Large intestine (tissue), 3 donors: ENCODE measurements around the gene ZBTB46. TPM values are rescaled to one million over a fixed set of nuclear protein-coding genes. Genes with fewer than 3 reads are reported as not detected.
"Not testable (repeated sequence)": the region's sequence is repeated elsewhere in the genome, so short reads cannot be mapped to it uniquely, and the experiment has no call there.

ENCODE experiments used
- DNase-seq, 2 donors: peaks; one replicate each; pipeline versions ENCODE4 v3.0.0 to v3.0.0-alpha.2; 2013
- H3K27ac ChIP-seq: one replicate; pipeline ENCODE4 v1.5.1; 2013; ENCODE audit warnings: low read length
- H3K27me3 ChIP-seq: 2 replicates; pipeline ENCODE4 v1.6.1; 2013; ENCODE audit warnings: low read length; ENCODE audit not compliant: control insufficient read depth, insufficient read depth
- H3K36me3 ChIP-seq: 2 replicates; pipeline ENCODE4 v1.6.1; 2013; ENCODE audit warnings: low read length; ENCODE audit not compliant: control insufficient read depth, insufficient read depth
- H3K4me1 ChIP-seq: one replicate; pipeline ENCODE4 v1.6.1; 2013; ENCODE audit warnings: low read length; ENCODE audit not compliant: control insufficient read depth, insufficient read depth
- H3K4me3 ChIP-seq: one replicate; pipeline ENCODE4 v1.5.1; 2013; ENCODE audit warnings: low read length
- H3K9me3 ChIP-seq: one replicate; pipeline ENCODE4 v1.6.1; 2013; ENCODE audit warnings: mild to moderate bottlenecking, low read depth, low read length, moderate library complexity; ENCODE audit not compliant: control insufficient read depth
- WGBS: methylation state at CpG from one replicate; pipeline ENCODE4 v1.1.5; 2013; ENCODE audit warnings: low lambda C conversion rate; ENCODE audit not compliant: insufficient coverage; 5-methylcytosine and 5-hydroxymethylcytosine counted together
- polyA plus RNA-seq: library from polyadenylated mRNA; unstranded; fragments of 120-200 nt; gene quantifications from one replicate; pipeline ENCODE4 v1.2.1, GENCODE V29; 2013

ZBTB46 gene
- polyA plus RNA-seq, 1 donor, result 4.1 TPM

- not testable (repeated sequence) for DNase-seq, H3K36me3 ChIP-seq, H3K4me1 ChIP-seq, H3K27me3 ChIP-seq, H3K9me3 ChIP-seq, H3K27ac ChIP-seq, H3K4me3 ChIP-seq
- WGBS, result no CpG with 5 or more reads among the region's 27 CpGs
Observed at GRCh38 chr20:63800411-63800810, 30.7 kb downstream of the ZBTB46 start.

DNA sequence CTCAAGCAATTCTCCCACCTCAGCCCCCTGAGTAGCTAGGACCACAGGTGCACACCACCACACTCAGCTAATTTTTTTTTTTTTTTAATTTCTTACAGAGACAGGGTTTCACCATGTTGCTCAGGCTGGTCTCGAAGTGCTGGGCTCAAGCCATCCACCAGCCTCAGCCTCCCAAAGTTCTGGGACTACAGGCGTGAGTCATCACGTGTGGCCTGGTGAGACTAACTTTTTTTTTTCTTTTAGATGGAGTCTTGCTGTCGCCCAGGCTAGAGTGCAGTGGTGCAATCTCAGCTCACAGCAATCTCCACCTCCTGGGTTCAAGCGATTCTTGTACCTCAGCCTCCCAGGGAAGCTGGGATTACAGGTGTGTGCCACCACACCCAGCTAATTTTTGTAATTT, 31.9 kb downstream of the ZBTB46 start:
- H3K4me3 ChIP-seq, H3K27me3 ChIP-seq, H3K9me3 ChIP-seq, H3K27ac ChIP-seq, H3K36me3 ChIP-seq, DNase-seq, H3K4me1 ChIP-seq: not testable (repeated sequence)
- no CpG with 5 or more reads among the region's 5 CpGs for WGBS

GRCh38 chr20:63797175-63797574, 33.9 kb downstream of the ZBTB46 start:
- not testable (repeated sequence) for H3K27me3 ChIP-seq, H3K4me1 ChIP-seq, DNase-seq, H3K36me3 ChIP-seq, H3K9me3 ChIP-seq, H3K27ac ChIP-seq, H3K4me3 ChIP-seq
- WGBS, result no CpG with 5 or more reads among the region's 3 CpGs

DNA sequence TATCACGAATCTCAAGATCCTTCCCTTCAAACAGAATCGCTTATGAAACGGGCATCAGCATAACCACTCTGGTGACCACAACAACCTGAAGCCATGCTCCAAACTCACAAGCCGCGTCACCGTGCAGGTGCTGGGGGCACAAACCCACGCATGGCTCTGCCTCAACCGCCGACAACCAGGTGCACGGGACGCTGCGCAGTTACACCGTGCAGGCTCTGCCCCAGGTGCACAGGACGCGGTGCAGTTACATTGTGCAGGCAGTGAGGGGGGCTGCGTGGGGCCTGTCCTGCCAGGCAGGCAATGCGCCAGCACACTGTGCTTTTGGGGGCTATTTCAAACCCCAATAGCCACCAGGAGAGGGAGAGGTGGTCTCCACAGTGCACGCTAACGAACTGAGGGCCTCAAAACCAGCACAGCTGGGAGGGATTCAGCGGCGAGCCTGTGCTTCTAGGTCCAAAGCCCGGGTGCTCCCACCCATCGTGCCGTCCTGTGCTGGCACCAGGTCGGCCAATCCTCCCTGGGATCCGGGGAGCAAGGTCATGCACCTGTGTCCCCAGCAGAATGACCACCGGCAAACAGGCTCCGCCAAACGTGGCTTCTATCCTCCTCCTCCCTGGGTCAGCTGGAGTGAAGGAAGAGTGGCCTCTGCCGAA, 35.8 kb downstream of the ZBTB46 start:
- Histone ChIP-seq H3K27me3 (no peaks in the 10 kb centered on the region), H3K4me3 (no peak overlapping the region), H3K9me3 (no peaks in the 10 kb centered on the region), H3K36me3 (no peaks in the 10 kb centered on the region), H3K4me1 (no peaks in the 10 kb centered on the region), H3K27ac (no peak overlapping the region)
- DNase-seq, result no peak
- no CpG with 5 or more reads among the region's 30 CpGs for WGBS

- Histone ChIP-seq H3K27ac (no peak overlapping the region), H3K4me3 (no peak overlapping the region), H3K9me3 (peaks cover 4% of the 10 kb centered on the region), H3K4me1 (no peaks in the 10 kb centered on the region), H3K36me3 (peaks cover 2% of the 10 kb centered on the region), H3K27me3 (no peaks in the 10 kb centered on the region)
- no peak for DNase-seq
- no CpG with 5 or more reads among the region's 14 CpGs for WGBS
Observed at GRCh38 chr20:63794614-63795013, 36.5 kb downstream of the ZBTB46 start.

- Histone ChIP-seq H3K36me3 (peaks cover 3% of the 10 kb centered on the region), H3K4me3 (no peak overlapping the region), H3K27me3 (no peaks in the 10 kb centered on the region), H3K9me3 (peaks cover 4% of the 10 kb centered on the region), H3K4me1 (no peaks in the 10 kb centered on the region), H3K27ac (no peak overlapping the region)
- no peak for DNase-seq
- no CpG with 5 or more reads among the region's 20 CpGs for WGBS
Observed at GRCh38 chr20:63792866-63793265, 38.2 kb downstream of the ZBTB46 start.

DNA sequence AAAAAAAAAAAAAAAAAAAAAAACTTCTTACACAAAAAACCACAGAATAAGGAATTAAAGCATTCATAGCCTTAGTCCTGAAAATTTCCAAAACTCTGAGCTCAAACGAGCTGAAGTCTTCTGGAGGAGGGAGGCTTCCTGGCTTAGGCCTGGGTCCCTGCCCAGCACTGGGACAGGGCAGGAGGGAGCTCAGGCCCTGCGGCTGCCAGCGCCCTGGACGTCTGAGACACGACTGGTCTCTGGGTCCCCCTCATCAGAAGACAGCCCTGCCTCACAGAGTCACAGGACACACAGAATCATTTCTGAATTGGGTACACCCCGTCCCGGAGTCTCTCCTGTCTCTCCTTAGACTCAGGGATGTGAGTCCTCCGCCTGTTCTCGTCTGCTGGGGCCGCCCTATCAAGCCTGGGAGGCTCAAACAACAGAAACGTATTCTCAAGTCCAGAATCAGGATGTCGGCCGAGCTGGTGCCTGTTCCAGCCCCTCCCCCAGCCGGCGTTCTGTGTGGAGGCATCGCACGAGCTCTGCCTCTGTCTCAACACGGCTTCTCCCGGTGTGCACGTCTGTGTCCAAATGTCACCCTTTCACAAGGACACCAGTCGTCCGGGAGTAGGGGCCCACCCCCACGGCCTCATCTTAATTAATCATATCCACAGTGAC, 39.4 kb downstream of the ZBTB46 start:
- no peak for DNase-seq
- no peak overlapping the region for H3K27ac ChIP-seq
- H3K4me3 ChIP-seq, result no peak overlapping the region
- peaks cover 4% of the 10 kb centered on the region for H3K9me3 ChIP-seq
- H3K4me1 ChIP-seq, result no peaks in the 10 kb centered on the region
- H3K27me3 ChIP-seq, result no peaks in the 10 kb centered on the region
- no CpG with 5 or more reads among the region's 23 CpGs for WGBS
- H3K36me3 ChIP-seq, result peaks cover 3% of the 10 kb centered on the region

- DNase-seq, result no peak
- Histone ChIP-seq H3K27me3 (no peaks in the 10 kb centered on the region), H3K9me3 (peaks cover 4% of the 10 kb centered on the region), H3K36me3 (peaks cover 3% of the 10 kb centered on the region), H3K4me3 (no peak overlapping the region), H3K27ac (no peak overlapping the region), H3K4me1 (no peaks in the 10 kb centered on the region)
- WGBS, result no CpG with 5 or more reads among the region's 37 CpGs
Observed at GRCh38 chr20:63790572-63791168, 40.4 kb downstream of the ZBTB46 start.

DNA sequence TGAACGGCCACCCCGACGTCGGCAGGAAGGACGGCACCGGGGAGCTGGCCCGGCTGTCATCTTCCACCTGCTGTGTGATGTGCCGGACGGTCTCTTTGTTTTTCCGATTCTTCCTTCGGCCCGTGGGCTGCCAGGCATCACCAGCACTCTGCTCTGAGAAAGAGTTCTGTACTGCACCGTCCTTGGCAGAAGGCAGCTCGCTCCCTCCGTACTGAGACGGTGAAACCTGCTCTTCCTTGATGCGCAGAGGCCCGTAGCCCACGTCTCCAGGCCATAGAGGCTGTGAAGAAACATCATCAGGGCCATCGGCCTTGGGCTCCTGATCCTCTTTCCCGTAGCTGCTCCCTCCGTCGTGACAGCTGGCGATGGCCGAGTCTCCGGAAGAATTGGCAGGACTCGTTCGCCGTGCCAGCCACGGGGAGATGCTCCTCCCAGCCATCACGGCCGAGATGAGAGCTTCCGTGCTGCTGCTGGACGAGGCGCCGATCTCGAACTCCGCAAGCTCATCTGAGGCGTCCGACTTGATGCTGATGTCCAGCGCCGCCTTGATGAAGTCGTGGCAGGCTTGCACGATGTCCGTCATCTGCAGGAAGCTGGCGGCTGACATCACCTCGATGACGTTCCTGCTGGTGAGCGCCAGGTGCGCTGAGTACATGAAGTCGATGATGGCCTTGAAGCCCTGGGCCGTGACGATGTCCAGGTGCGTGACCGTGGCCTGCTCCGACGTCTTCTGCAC, 41.1 kb downstream of the ZBTB46 start:
- H3K36me3 ChIP-seq, result peaks cover 3% of the 10 kb centered on the region
- no peak overlapping the region for H3K4me3 ChIP-seq
- H3K27me3 ChIP-seq, result no peaks in the 10 kb centered on the region
- H3K27ac ChIP-seq, result no peak overlapping the region
- DNase-seq, result no peak
- no CpG with 5 or more reads among the region's 57 CpGs for WGBS
- peaks cover 4% of the 10 kb centered on the region for H3K9me3 ChIP-seq
- H3K4me1 ChIP-seq, result no peaks in the 10 kb centered on the region

DNA sequence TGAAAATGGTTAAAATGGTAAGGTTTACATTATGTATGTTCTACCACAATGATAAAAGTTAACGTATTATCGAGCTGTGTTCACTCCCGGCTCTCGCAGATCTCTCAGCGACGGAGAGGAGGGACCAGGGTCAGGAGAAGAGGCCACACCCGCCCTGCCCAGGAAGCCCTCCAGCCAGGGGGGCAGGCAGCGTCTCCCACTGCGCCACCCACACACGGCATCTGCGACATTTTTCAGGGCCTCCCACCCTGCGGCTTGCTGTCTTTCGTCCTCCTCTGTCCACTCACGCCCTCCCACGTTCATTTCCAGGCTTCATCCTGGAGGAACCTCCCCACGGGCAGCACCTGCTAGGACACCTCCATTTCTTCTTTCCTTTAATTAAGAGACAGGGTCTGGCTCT, 43.3 kb downstream of the ZBTB46 start:
- peaks cover 3% of the 10 kb centered on the region for H3K36me3 ChIP-seq
- H3K4me3 ChIP-seq, result no peak overlapping the region
- H3K27me3 ChIP-seq, result no peaks in the 10 kb centered on the region
- no peak overlapping the region for H3K27ac ChIP-seq
- no CpG with 5 or more reads among the region's 16 CpGs for WGBS
- H3K9me3 ChIP-seq, result peaks cover 4% of the 10 kb centered on the region
- no peak for DNase-seq
- H3K4me1 ChIP-seq, result no peaks in the 10 kb centered on the region
